IPS DF 6.9 (cell line): ENCODE measurements around the gene PPP2R5C.

ENCODE experiments used
- DNase-seq: peaks from one replicate; pipeline ENCODE4 v3.0.0-alpha.2; 2013; ENCODE audit warnings: low read depth, low spot score
- H3K27ac ChIP-seq: one replicate; pipeline ENCODE4 v1.5.1; 2013; ENCODE audit warnings: low read length, control low read depth
- H3K27me3 ChIP-seq: 2 replicates; pipeline ENCODE4 v1.6.1; 2013; ENCODE audit warnings: mild to moderate bottlenecking, low read length; ENCODE audit not compliant: control insufficient read depth, insufficient read depth
- H3K36me3 ChIP-seq: 2 replicates; pipeline ENCODE4 v1.6.1; 2013; ENCODE audit warnings: low read length; ENCODE audit not compliant: control insufficient read depth, insufficient read depth
- H3K4me1 ChIP-seq: 2 replicates; pipeline ENCODE4 v1.6.1; 2013; ENCODE audit warnings: low read length; ENCODE audit not compliant: control insufficient read depth, insufficient read depth
- H3K4me3 ChIP-seq: 2 replicates; pipeline ENCODE4 v1.5.1; 2013; ENCODE audit warnings: mild to moderate bottlenecking, low read length
- H3K9me3 ChIP-seq: 2 replicates; pipeline ENCODE4 v1.6.1; 2013; ENCODE audit warnings: low read length, inconsistent platforms; ENCODE audit not compliant: control insufficient read depth, insufficient read depth
- WGBS: extraction: QIAGEN DNeasy Blood & Tissue Kit; methylation state at CpG from one replicate; pipeline ENCODE4 v1.1.7; 2013; ENCODE audit warnings: mixed read lengths, missing lambda C conversion rate; ENCODE audit not compliant: insufficient read length, insufficient coverage; 5-methylcytosine and 5-hydroxymethylcytosine counted together

Gene PPP2R5C

DNA sequence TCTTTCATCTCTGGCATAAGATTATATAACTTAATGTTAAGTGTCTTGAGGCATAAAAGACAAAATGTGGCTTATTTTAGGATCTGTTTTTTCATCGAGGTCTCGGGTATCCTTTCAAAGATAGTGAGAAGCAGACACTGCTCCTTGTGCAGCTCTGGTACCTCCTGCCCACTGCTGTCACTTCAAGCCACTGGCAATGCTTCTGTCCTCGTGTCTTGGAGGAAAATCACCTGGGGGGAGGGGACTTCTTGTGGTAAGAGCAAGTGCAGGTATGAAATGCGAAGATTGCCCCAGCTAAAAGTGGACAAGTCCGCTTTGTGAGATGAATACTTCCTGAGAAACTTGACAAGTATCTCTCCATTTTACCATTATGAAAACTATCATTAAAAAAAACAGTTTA is 165.1 kb downstream of the PPP2R5C start:
- H3K27ac ChIP-seq, result no peak overlapping the region
- H3K9me3 ChIP-seq, result no peaks in the 10 kb centered on the region
- H3K4me3 ChIP-seq, result no peak overlapping the region
- WGBS, result no CpG with 5 or more reads among the region's 5 CpGs
- no peaks in the 10 kb centered on the region for H3K27me3 ChIP-seq
- no peak for DNase-seq
- H3K36me3 ChIP-seq, result no peaks in the 10 kb centered on the region; the same call in 1 of the 2 replicates
- H3K4me1 ChIP-seq, result no peaks in the 10 kb centered on the region

- H3K9me3 ChIP-seq, result no peaks in the 10 kb centered on the region
- H3K27me3 ChIP-seq, result no peaks in the 10 kb centered on the region
- no peak for DNase-seq
- H3K4me1 ChIP-seq, result no peaks in the 10 kb centered on the region
- H3K27ac ChIP-seq, result no peak overlapping the region
- no peaks in the 10 kb centered on the region; the same call in 1 of the 2 replicates for H3K36me3 ChIP-seq
- WGBS, result no CpG with 5 or more reads among the region's 10 CpGs
- H3K4me3 ChIP-seq, result no peak overlapping the region
Observed at GRCh38 chr14:101927859-101928258, 166.3 kb downstream of the PPP2R5C start.

- H3K27ac ChIP-seq, result no peak overlapping the region
- no CpG with 5 or more reads among the region's 24 CpGs for WGBS
- H3K36me3 ChIP-seq, result no peaks in the 10 kb centered on the region; the same call in 1 of the 2 replicates
- no peaks in the 10 kb centered on the region for H3K9me3 ChIP-seq
- no peaks in the 10 kb centered on the region for H3K4me1 ChIP-seq
- no peak for DNase-seq
- no peak overlapping the region for H3K4me3 ChIP-seq
- H3K27me3 ChIP-seq, result no peaks in the 10 kb centered on the region
Observed at GRCh38 chr14:101928415-101928841, 166.9 kb downstream of the PPP2R5C start.

GRCh38 chr14:101929096-101929495 is 167.6 kb downstream of the PPP2R5C start:
- no peak for DNase-seq
- Histone ChIP-seq H3K27me3 (no peaks in the 10 kb centered on the region), H3K36me3 (no peaks in the 10 kb centered on the region; the same call in 1 of the 2 replicates), H3K9me3 (no peaks in the 10 kb centered on the region), H3K4me1 (no peaks in the 10 kb centered on the region), H3K4me3 (no peak overlapping the region), H3K27ac (no peak overlapping the region)
- no CpG with 5 or more reads among the region's 10 CpGs for WGBS

- WGBS, result no CpG with 5 or more reads among the region's 9 CpGs
- no peaks in the 10 kb centered on the region for H3K27me3 ChIP-seq
- DNase-seq, result no peak
- H3K4me3 ChIP-seq, result no peak overlapping the region
- no peaks in the 10 kb centered on the region; the same call in 1 of the 2 replicates for H3K36me3 ChIP-seq
- H3K9me3 ChIP-seq, result no peaks in the 10 kb centered on the region
- H3K27ac ChIP-seq, result no peak overlapping the region
- no peaks in the 10 kb centered on the region for H3K4me1 ChIP-seq
Observed at GRCh38 chr14:101929946-101930345, 168.4 kb downstream of the PPP2R5C start.

DNA sequence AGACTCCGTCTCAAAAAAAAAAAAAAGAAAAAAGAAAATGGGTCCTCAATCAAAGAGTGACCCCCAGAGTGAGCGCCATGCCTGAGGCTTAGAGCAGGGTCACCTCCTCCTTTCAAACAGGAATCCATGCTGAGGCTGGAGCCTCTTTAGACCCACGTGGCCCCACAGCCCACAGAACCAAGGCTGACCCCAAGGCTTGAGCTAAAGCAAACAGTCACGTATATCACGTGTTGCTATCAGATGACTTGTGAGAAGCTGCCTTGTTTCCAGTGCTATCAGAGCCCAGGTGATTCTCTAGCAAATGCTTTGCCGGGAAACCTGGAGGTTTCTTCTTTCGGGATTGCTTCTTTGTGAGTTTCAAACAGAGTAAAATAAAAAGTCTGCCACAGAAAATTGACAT is 171.2 kb downstream of the PPP2R5C start:
- Histone ChIP-seq H3K36me3 (no peaks in the 10 kb centered on the region), H3K9me3 (no peaks in the 10 kb centered on the region), H3K27ac (no peak overlapping the region), H3K27me3 (no peaks in the 10 kb centered on the region), H3K4me1 (no peaks in the 10 kb centered on the region), H3K4me3 (no peak overlapping the region)
- no CpG with 5 or more reads among the region's 7 CpGs for WGBS
- no peak for DNase-seq

GRCh38 chr14:101933209-101933608 is 171.7 kb downstream of the PPP2R5C start:
- no CpG with 5 or more reads among the region's 16 CpGs for WGBS
- no peak overlapping the region; the same call in 1 of the 2 replicates for H3K4me3 ChIP-seq
- no peaks in the 10 kb centered on the region for H3K36me3 ChIP-seq
- H3K27ac ChIP-seq, result no peak overlapping the region
- no peaks in the 10 kb centered on the region for H3K4me1 ChIP-seq
- DNase-seq, result no peak
- H3K9me3 ChIP-seq, result no peaks in the 10 kb centered on the region
- no peaks in the 10 kb centered on the region for H3K27me3 ChIP-seq

GRCh38 chr14:101934601-101935150 is 173.2 kb downstream of the PPP2R5C start:
- Histone ChIP-seq H3K9me3 (no peaks in the 10 kb centered on the region), H3K36me3 (no peaks in the 10 kb centered on the region), H3K27me3 (no peaks in the 10 kb centered on the region), H3K4me1 (no peaks in the 10 kb centered on the region), H3K27ac (no peak overlapping the region), H3K4me3 (no peak overlapping the region)
- DNase-seq, result no peak
- WGBS, result no CpG with 5 or more reads among the region's 14 CpGs

GRCh38 chr14:101937926-101938767 is 176.6 kb downstream of the PPP2R5C start:
- H3K27me3 ChIP-seq, result peaks cover 4% of the 10 kb centered on the region
- no peak overlapping the region for H3K4me3 ChIP-seq
- H3K27ac ChIP-seq, result no peak overlapping the region
- no peaks in the 10 kb centered on the region for H3K9me3 ChIP-seq
- no peak for DNase-seq
- no CpG with 5 or more reads among the region's 13 CpGs for WGBS
- no peaks in the 10 kb centered on the region for H3K4me1 ChIP-seq
- no peaks in the 10 kb centered on the region for H3K36me3 ChIP-seq

- Histone ChIP-seq H3K4me3 (no peak overlapping the region), H3K36me3 (no peaks in the 10 kb centered on the region), H3K9me3 (no peaks in the 10 kb centered on the region), H3K27me3 (peaks cover 11% of the 10 kb centered on the region), H3K4me1 (no peaks in the 10 kb centered on the region), H3K27ac (no peak overlapping the region)
- DNase-seq, result no peak
- no CpG with 5 or more reads among the region's 5 CpGs for WGBS
Observed at GRCh38 chr14:101939646-101940170, 178.2 kb downstream of the PPP2R5C start.
